ENCODE results near the gene DIS3L2. TPM values are rescaled to one million over a fixed set of nuclear protein-coding genes. Genes with fewer than 3 reads are reported as not detected.
"Not testable (repeated sequence)": the region's sequence is repeated elsewhere in the genome, so short reads cannot be mapped to it uniquely, and the experiment has no call there.

The DIS3L2 gene
- total RNA-seq, 2 experiments from 2014 or later = 39.8 to 39.9 TPM

DNA sequence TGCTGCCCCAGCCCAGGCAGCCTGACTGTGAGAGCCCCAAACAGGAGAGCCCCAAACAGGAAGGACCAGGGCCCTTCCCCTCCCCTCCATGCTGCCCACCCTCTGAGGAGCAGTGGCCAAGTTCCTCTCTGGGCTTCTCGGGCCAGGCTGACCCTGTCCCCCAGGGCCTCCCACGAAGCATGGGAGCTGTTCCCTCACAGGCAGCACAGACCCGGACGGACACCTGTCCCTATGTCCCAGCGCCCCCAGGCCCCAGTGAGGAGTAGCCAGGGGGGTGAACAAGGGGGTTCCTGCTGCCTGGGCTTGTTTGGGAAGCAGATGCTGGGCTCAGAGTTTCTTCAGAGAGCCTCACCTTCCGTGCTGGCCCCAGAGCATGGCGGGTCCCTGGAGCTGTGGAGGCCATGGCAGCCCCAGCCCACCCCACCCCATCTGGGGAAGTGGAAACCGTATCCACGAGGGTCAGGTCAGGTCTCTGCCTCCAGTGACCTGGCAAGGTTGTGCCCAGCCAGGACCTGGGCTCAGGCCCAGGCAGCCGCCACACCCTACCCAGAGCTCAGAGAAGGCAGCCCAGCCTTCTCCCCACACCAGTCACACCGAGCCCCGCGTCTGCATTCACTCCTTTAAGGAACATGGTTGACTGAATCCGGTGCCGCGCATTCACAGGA, 376.7 kb downstream of the DIS3L2 start:
- DNase-seq = peak; percentile 17
- H3K27me3 Mint-ChIP-seq; H3K27ac Mint-ChIP-seq; POLR2A ChIA-PET; ATAC-seq (ENCODE audit: low read depth); H3K36me3 Mint-ChIP-seq; H3K4me1 Mint-ChIP-seq; H3K9me3 Mint-ChIP-seq; H3K4me3 Mint-ChIP-seq: not testable (repeated sequence)

DNA sequence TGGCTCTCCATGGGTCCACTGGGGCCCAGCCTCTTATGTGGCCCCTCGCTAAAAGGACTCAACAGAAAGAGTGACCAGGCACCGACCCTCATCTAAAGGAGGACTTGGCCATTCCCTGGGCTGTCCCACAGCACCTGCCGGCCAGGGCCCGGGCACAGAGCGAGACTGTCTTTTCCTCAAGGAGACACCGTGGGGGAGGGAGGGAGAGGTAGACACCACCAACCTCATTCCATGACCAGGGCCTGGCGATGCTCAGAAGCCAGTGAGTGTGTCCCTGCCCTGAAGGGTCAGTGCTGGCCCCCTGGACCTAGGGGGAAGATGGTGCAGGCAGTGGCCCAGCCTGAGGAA, 377.2 kb downstream of the DIS3L2 start:
- Mint-ChIP-seq H3K9me3 (no peaks in the 10 kb centered on the region), H3K4me3 (no peak overlapping the region), H3K4me1 (no peaks in the 10 kb centered on the region), H3K27me3 (no peaks in the 10 kb centered on the region), H3K36me3 (no peaks in the 10 kb centered on the region), H3K27ac (no peak overlapping the region)
- POLR2A ChIA-PET = no interaction called here
- no peak for ATAC-seq (ENCODE audit: low read depth)
- DNase-seq = peak; percentile 25

DNA sequence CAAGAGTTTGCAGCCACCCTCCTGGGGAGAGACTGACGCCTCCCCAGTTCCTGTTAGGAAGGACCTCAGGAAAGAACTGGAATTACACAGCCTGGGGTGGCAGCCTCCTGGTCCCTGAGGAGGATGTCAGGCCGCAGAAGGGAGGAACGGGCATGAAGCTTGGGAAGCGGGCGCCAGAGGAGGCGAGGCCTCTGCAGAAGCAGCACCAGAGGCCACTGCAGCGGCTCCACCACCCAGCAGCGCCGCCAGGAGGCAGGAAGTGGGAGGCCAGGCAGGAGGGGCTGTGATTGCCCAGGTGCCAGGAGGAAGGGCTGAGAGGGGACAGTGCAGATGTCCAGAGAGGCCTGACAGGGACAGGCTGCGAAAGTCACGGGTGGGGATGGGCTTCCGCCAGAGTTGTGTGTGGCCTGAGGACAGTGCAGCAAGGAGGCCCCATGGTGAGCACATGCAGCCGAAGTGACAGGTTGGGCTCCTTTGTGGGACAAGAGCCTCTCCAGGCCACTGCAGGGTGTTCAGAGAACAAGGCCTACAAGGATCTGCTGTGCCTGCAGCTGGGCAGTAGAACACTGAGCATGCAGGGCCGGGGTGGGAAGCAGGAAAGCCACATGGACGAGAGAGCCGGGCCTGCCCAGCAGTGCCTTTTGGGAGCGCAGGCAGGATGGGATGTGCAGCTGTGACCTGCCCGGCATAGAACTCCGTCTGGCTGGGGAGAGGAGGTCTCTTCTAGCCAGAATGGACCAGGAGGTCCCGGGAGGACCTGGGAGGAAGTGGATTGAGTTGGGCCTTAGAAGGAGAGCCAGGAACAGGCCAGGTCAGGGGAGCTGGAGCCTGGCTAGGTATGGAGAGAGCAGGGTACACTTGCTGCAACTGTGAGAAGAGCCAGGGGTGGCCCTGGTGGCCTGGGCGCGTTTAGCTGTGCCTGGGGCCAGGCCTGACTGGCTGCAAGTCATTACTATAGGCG, 377.9 kb downstream of the DIS3L2 start:
- Mint-ChIP-seq H3K9me3 (no peaks in the 10 kb centered on the region), H3K4me1 (peaks cover under 1% of the 10 kb centered on the region), H3K36me3 (no peaks in the 10 kb centered on the region), H3K27me3 (peaks cover 3% of the 10 kb centered on the region), H3K4me3 (no peak overlapping the region), H3K27ac (peak overlapping the region; percentile 34)
- DNase-seq (peak; percentile 30), ATAC-seq (ENCODE audit: low read depth) (no peak)
- POLR2A ChIA-PET = no interaction called here

DNA sequence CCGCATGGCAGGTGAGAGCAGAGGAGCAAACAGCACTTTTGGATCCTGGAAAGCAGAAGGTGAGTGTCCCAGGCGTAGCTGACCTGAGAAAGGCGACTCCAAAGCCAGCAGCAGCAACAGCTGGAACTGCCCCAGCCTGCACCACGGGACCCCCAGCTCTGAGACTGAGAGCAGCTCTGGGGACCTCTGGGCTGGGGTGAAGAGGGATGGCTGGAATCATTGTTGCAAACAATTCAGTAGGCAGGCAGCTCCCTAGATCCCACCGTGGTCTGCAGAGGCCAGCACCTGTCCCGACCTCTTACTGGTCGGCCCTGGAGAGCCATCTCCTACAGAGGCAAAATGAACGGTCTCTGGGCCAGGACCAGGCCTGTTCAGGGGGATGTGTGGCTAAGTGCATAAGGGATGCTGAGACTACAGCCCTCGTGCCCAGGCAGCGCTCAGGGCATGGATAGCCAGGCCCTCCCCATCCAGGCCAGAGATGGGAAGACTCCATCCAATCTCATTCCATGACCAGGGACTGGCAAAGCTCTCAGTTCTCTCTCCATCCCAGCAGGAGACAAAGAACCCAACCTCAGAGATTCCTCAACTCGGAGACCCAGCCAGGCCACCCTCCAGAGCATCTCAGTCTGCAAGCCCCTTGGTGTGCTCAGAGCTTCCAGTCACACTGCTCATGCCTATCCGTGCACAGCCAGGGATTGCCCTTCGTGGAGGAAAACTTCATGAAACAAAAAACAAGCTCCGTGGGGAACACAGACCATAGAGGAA, 378.8 kb downstream of the DIS3L2 start:
- Mint-ChIP-seq H3K4me1 (peaks cover 1% of the 10 kb centered on the region), H3K4me3 (no peak overlapping the region), H3K9me3 (no peaks in the 10 kb centered on the region), H3K27ac (no peak overlapping the region), H3K27me3 (peaks cover 8% of the 10 kb centered on the region), H3K36me3 (no peaks in the 10 kb centered on the region)
- ATAC-seq (ENCODE audit: low read depth) (no peak), DNase-seq (peak; percentile 20)
- POLR2A ChIA-PET = no interaction called here

DNA sequence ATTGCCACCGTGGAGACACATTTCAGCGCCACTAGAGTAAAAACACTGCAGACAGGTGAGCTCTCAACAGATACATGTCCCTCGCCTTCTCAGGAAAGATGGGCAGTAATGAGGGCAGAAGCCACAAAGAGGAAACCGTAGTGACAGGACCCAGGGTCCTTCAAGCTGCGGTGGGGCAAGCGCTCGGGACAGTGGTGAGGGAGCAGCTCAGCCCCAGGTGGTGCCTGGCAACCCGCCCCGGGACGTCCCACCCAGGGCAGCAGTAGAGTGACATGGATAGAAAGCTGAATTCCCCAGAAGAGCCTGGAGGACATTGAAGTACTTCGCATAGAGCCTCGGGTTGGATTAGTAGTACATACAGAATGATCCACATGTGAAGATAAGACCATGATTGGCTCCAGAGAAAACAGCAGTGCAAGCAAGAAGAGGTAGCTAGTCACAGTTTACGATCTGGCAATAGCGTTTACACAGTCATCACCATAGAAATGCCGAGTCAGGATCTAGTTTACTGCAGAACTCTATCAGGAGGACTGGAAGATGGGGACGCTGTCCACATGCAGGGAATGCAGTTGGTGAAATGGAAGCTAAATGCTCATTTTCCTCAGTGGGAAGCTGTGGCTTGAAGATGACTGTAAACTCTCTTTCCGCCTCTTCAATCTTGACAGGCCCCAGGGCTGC, 379.7 kb downstream of the DIS3L2 start:
- Mint-ChIP-seq H3K27ac (no peak overlapping the region), H3K36me3 (no peaks in the 10 kb centered on the region), H3K4me3 (no peak overlapping the region), H3K27me3 (peaks cover 8% of the 10 kb centered on the region), H3K4me1 (peaks cover 1% of the 10 kb centered on the region), H3K9me3 (no peaks in the 10 kb centered on the region)
- POLR2A ChIA-PET = no interaction called here
- ATAC-seq (ENCODE audit: low read depth) = no peak
- peak; percentile 17 for DNase-seq

DNA sequence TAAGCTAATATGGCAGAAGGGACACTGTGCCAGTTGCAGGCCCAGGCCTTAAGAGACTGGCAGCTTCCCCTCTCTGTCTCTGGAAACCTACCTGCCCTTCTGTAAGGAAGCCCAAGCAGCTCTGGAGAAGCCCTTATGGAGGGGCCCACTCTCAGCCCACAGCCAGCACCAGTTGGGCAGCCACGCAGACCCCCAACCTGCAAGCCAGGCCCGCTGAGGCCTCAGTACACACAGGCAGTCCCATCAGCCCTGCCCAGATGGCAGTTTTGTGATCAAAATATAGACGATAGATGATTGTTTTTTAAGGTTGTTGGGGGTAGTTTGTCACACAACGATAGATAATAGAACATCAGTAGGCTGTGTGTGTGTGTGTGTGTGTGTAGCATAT, 380.2 kb downstream of the DIS3L2 start:
- ATAC-seq (ENCODE audit: low read depth) (no peak), DNase-seq (peak; percentile 25)
- peaks cover 8% of the 10 kb centered on the region for H3K27me3 Mint-ChIP-seq
- no peak overlapping the region for H3K27ac Mint-ChIP-seq
- H3K36me3 Mint-ChIP-seq = no peaks in the 10 kb centered on the region
- no peak overlapping the region for H3K4me3 Mint-ChIP-seq
- H3K4me1 Mint-ChIP-seq = peaks cover 1% of the 10 kb centered on the region
- POLR2A ChIA-PET = no interaction called here
- no peaks in the 10 kb centered on the region for H3K9me3 Mint-ChIP-seq

DNA sequence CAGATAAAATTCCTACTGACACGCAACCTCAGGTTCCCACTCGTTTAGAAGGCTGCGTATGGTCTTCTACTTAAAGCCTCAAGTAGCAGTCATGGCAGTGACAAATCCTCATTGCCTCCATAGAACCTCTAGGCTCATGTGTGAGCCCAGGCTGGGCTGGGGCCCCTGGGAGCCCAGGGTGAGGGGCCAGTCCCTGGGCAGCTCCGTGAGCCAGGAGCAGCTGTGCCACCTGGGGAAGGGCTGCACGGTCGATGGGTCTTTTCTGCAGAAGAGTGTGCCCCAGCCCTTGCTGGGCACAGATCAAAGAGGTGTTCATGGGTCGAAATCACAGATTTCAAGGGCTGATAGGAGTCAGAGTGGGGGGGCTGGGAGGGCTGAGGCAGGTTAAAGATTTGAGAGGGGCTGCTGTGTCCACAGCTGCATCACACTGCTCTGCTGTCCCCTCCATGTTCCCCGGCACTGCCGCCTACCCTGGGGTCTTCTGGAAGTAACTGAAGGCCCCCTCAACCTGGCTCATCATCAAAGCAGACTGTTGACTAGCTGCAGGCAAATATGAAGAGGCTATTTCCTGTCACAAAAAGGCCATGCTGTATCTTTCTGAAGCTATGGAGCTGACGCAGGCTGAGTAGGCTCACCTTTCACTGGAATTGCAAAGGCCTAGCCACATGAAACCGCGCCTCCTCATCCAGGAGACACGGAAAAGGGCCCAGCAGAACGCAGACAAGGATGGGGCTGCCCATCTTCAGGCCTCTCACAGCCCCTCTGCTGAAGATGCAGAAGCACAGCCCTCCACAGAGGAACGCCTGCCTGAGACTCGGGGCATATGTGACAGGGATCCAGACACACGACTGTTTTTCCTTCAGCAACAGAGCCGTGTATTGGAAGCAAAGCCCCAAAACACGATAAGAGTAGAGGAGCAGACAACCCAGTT, 381.4 kb downstream of the DIS3L2 start:
- POLR2A ChIA-PET = no interaction called here
- Mint-ChIP-seq H3K4me3 (no peak overlapping the region), H3K9me3 (no peaks in the 10 kb centered on the region), H3K27me3 (peaks cover 8% of the 10 kb centered on the region), H3K4me1 (peaks cover 1% of the 10 kb centered on the region), H3K36me3 (no peaks in the 10 kb centered on the region), H3K27ac (no peak overlapping the region)
- DNase-seq (peak; percentile 17), ATAC-seq (ENCODE audit: low read depth) (no peak)

DNA sequence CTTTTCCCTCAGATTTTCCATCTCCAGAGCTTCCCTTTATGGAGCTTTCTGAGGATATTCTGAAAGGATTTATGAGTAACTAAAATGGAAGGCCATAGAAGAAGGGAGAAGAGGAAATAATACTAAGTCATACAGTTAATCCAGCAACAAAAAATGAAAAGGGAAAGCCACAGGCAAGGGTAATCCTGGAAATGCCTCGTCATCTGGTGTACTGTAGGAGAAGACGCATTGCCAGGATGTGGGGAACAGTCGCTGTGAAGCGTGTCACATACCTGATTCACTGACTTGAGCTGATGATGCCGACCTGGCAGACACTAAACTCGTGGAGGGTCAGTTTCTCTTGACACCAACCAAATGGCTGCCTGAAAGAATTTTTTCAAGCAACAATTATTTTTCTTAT, 382.3 kb downstream of the DIS3L2 start:
- DNase-seq (no peak), ATAC-seq (ENCODE audit: low read depth) (no peak)

DNA sequence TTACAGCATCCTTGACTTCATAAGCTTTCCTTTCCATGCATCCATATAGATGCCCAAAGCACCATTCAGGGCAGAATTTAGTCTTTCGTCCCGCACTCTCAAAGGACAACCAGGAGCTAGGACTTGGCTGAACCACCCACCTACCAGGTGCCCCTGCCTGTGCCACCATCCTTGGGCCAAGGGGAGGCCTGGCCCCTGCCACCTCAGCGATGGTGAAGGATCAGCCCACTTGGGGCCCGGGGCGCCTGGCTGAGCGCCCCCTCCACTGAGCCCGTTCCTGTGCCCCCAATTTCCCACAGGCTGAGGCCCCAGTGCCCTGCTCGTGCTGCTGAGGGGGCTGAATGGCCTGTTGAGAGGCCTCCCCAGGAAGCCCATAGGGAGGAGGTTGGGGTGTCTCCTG, 383.7 kb downstream of the DIS3L2 start:
- Mint-ChIP-seq H3K9me3 (no peaks in the 10 kb centered on the region), H3K4me1 (peaks cover 7% of the 10 kb centered on the region), H3K27ac (no peak overlapping the region), H3K4me3 (no peak overlapping the region), H3K36me3 (no peaks in the 10 kb centered on the region), H3K27me3 (peaks cover 15% of the 10 kb centered on the region)
- DNase-seq (no peak), ATAC-seq (ENCODE audit: low read depth) (no peak)
- POLR2A ChIA-PET = interaction anchor here (0.7 kb wide), 1 partner anchor 23 kb away, joined by 5 read pairs; no protein-coding TSS in a partner anchor

More for the DNA sequence above, 382.3 kb downstream of the DIS3L2 start:
- no peak overlapping the region for H3K4me3 Mint-ChIP-seq
- peaks cover 4% of the 10 kb centered on the region for H3K4me1 Mint-ChIP-seq
- H3K9me3 Mint-ChIP-seq = no peaks in the 10 kb centered on the region
- POLR2A ChIA-PET = no interaction called here
- no peaks in the 10 kb centered on the region for H3K36me3 Mint-ChIP-seq
- no peak overlapping the region for H3K27ac Mint-ChIP-seq
- peaks cover 11% of the 10 kb centered on the region for H3K27me3 Mint-ChIP-seq

DNA sequence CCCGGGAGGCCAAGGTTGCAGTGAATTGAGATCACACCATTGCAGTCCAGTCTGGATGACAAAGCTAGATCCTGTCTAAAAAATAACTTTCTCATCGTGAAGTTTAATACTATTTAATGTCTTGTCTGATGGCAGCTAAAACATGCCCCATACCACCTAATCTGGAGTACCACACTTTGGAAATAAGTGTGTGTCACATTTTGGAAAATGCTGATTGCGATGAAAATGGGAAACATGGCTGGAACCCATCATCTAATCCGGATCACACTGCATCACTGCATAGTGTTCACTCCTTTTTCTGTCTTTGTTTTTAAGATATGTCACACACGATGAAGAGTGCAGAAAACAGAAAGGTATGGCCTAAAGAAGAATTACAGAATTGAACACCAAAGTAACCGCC, 385.9 kb downstream of the DIS3L2 start:
- POLR2A ChIA-PET = no interaction called here
- H3K27ac Mint-ChIP-seq = no peak overlapping the region
- H3K27me3 Mint-ChIP-seq = peaks cover 25% of the 10 kb centered on the region
- H3K9me3 Mint-ChIP-seq = no peaks in the 10 kb centered on the region
- no peak for ATAC-seq (ENCODE audit: low read depth)
- H3K36me3 Mint-ChIP-seq = no peaks in the 10 kb centered on the region
- no peak for DNase-seq
- H3K4me1 Mint-ChIP-seq = peaks cover 7% of the 10 kb centered on the region
- H3K4me3 Mint-ChIP-seq = no peak overlapping the region

DNA sequence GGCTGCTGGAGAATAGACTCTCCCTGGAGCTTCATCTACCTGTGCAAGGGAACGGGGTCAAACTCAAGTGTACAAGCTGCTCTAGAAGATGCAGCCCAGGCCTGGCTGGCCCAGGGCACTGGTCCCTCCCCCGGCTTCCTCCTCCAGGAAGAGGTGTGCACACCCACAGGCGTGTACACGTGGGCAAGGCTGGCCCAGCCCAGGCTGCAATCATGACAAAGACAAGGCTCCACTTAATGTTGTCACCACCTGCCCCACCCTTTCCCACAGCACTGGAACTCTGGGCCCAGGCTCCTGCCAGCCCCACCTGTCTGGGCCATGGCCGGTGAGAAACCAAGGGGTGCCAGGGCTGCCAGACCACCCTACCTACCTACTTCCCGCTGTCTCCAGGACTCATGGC, 387.4 kb downstream of the DIS3L2 start:
- H3K9me3 Mint-ChIP-seq = no peaks in the 10 kb centered on the region
- H3K36me3 Mint-ChIP-seq = no peaks in the 10 kb centered on the region
- peaks cover 35% of the 10 kb centered on the region for H3K27me3 Mint-ChIP-seq
- POLR2A ChIA-PET = no interaction called here
- peak; percentile 27 for DNase-seq
- no peak overlapping the region for H3K4me3 Mint-ChIP-seq
- peak; percentile 79 for ATAC-seq (ENCODE audit: low read depth)
- no peak overlapping the region for H3K27ac Mint-ChIP-seq
- H3K4me1 Mint-ChIP-seq = peaks cover 7% of the 10 kb centered on the region

DNA sequence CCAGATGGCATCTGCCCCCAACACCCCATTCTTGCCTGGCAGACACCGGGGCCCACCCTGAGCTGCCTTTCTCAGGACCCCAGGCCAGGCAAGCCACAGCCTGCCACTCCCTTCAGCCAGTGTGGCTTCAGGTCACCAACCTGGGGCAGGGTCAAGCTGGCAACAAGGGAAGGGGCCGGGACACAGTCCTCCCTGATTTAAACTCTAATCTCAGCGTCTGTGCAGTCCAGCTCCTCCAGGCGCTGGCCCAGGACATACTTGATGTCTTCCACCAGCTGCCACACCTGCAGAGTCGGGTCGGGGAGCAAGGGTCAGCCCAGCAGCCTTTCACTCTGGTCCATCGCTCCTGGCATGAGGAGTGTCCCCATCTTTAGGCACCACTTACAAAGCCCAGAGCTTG, 388.0 kb downstream of the DIS3L2 start:
- Mint-ChIP-seq H3K4me3 (no peak overlapping the region), H3K36me3 (no peaks in the 10 kb centered on the region), H3K4me1 (peaks cover 6% of the 10 kb centered on the region), H3K9me3 (no peaks in the 10 kb centered on the region), H3K27ac (no peak overlapping the region), H3K27me3 (peaks cover 32% of the 10 kb centered on the region)
- POLR2A ChIA-PET = no interaction called here
- DNase-seq (peak; percentile 21), ATAC-seq (ENCODE audit: low read depth) (no peak)

Measured in activated naive CD8-positive, alpha-beta T cell treated with anti-CD3 and anti-CD28 coated beads, Interleukin-2, amount 10 ng/mL, durations not matched to agents 7 days and 5 days (primary cell).